Hepatic stellate cell (primary cell): ENCODE measurements around the gene RELT.

Experiments used
- DNase-seq: peaks from one replicate; pipeline ENCODE4 v3.0.0; 2011; ENCODE audit warnings: low spot score

The RELT gene

GRCh38 chr11:73376160-73376802 lies at the start of gene RELT:
Gene RELT (plus strand): TSS chr11:73376399. CDS start chr11:73389137, 12,738 bp downstream.
- peak; percentile 97 for DNase-seq

GRCh38 chr11:73326929-73327811 lies 49.0 kb upstream of the RELT start:
- no peak for DNase-seq

GRCh38 chr11:73327812-73328364 lies 48.3 kb upstream of the RELT start:
- no peak for DNase-seq

GRCh38 chr11:73330569-73331093 lies 45.6 kb upstream of the RELT start:
- peak; percentile 75 for DNase-seq

- DNase-seq: peak; percentile 85
Measured at GRCh38 chr11:73331138-73331916, 44.9 kb upstream of the RELT start.

GRCh38 chr11:73333173-73333572 lies 43.0 kb upstream of the RELT start:
- no peak for DNase-seq

GRCh38 chr11:73333640-73334383 lies 42.4 kb upstream of the RELT start:
- no peak for DNase-seq

GRCh38 chr11:73334384-73335203 lies 41.6 kb upstream of the RELT start:
- peak; percentile 84 for DNase-seq

- peak; percentile 85 for DNase-seq
Measured at GRCh38 chr11:73335204-73335923, 40.8 kb upstream of the RELT start.

- no peak for DNase-seq
Measured at GRCh38 chr11:73337846-73338245, 38.4 kb upstream of the RELT start.

GRCh38 chr11:73338279-73338678 lies 37.9 kb upstream of the RELT start:
- no peak for DNase-seq

GRCh38 chr11:73340164-73340563 lies 36.0 kb upstream of the RELT start:
- DNase-seq: no peak

GRCh38 chr11:73342633-73343032 lies 33.6 kb upstream of the RELT start:
- no peak for DNase-seq

- no peak for DNase-seq
Measured at GRCh38 chr11:73343076-73343873, 32.9 kb upstream of the RELT start.

- peak; percentile 69 for DNase-seq
Measured at GRCh38 chr11:73344191-73344607, 32.0 kb upstream of the RELT start.

- DNase-seq: no peak
Measured at GRCh38 chr11:73345481-73346160, 30.6 kb upstream of the RELT start.

GRCh38 chr11:73346186-73346935 lies 29.8 kb upstream of the RELT start:
- no peak for DNase-seq
